Measurements from ENCODE around the gene FAM162B. TPM values are rescaled to one million over a fixed set of nuclear protein-coding genes. Genes with fewer than 3 reads are reported as not detected.

Gene FAM162B
- total RNA-seq, result 0.23 and 0.80 TPM in 2 replicates

DNA sequence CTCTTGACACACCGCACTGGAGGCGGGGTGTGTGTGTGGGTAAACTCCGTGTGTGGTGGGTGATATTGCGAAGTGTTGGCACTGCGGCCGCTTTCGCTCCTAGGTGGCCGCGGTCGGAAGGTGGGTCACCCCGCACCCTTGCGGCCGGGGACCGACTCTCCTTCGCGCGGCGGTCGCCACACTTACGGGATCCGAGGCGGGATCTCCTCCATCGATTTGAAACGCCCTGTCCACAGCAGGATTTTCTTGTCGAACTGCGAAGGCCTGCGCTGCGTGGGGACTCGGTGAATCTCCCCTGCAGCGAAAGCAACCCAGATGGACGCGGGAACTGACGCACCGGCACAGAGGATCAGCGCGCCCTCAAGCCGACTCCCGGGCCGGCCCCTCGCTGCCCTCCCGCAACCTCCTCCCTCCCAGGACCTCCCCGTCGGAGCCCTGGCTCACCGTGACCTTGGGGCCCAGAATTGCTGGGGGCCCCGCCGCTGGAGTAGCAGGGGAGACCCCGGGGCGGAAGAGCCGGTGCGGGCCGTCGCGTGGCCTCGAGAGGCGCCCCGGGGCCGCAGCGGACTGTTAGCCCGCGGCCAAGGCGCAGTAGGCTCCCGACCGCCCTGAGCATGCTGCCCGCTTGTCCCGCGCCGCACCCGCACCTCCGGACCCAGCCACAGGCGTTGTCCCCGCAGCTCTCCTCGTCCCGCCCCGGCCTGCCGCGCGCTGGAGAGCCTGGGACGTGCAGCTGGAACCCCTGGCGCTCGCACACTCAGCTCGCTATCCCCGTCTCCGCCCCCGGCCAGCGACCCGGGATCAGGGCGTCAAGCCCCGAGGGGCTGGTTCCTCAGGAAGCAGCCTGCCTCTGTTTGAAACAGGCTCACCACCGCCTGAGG is at the start of gene FAM162B:
FAM162B (minus strand) TSS at position 759 of the 881 bp plus-strand sequence; CDS start at position 616, 143 bp downstream.
- DNase-seq (ENCODE audit: low read depth), result no peak

DNA sequence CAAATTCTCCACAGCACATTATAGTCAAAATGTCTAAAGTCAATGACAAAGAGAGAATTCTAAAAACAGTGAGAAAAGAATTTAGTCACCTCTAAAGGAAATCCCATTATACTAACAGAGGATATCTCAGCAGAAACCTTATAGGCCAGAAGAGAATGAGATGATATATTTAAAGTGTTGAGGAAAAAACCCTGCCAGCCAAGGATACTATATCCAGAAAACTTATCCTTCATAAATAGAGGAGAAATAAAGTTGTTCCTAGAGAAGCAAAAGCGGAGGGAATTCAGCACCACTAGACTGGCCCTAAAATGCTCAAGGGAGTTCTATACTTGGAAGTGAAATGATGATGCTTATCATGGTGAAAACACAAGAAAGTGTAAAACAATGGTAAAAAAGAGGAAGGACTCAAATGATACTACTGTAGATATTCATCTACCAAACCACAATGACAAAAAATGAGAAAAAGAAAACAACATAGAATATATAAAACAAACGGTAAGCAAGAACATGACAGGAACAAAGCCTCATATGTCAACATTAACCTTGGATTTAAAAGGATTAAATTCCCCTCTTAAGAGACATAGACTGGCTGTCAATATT is 46.6 kb upstream of the FAM162B start:
- DNase-seq (ENCODE audit: low read depth), result no peak
- TF ChIP-seq, protein P1, sequence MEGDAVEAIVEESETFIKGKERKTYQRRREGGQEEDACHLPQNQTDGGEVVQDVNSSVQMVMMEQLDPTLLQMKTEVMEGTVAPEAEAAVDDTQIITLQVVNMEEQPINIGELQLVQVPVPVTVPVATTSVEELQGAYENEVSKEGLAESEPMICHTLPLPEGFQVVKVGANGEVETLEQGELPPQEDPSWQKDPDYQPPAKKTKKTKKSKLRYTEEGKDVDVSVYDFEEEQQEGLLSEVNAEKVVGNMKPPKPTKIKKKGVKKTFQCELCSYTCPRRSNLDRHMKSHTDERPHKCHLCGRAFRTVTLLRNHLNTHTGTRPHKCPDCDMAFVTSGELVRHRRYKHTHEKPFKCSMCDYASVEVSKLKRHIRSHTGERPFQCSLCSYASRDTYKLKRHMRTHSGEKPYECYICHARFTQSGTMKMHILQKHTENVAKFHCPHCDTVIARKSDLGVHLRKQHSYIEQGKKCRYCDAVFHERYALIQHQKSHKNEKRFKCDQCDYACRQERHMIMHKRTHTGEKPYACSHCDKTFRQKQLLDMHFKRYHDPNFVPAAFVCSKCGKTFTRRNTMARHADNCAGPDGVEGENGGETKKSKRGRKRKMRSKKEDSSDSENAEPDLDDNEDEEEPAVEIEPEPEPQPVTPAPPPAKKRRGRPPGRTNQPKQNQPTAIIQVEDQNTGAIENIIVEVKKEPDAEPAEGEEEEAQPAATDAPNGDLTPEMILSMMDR (conservative IDR thresholded peaks at IDR 0.05; ENCODE audit: low read depth, low read length), result no peak
- H3K4me3 ChIP-seq (ENCODE audit: low read depth, low read length), result no peak overlapping the region

More for the DNA sequence above, at the start of gene FAM162B:
- H3K4me3 ChIP-seq (ENCODE audit: low read depth, low read length), result peak within 1 kb of the TSS; percentile 35
- TF ChIP-seq, protein P1 (conservative IDR thresholded peaks at IDR 0.05; ENCODE audit: low read depth, low read length), result no peak

DNA sequence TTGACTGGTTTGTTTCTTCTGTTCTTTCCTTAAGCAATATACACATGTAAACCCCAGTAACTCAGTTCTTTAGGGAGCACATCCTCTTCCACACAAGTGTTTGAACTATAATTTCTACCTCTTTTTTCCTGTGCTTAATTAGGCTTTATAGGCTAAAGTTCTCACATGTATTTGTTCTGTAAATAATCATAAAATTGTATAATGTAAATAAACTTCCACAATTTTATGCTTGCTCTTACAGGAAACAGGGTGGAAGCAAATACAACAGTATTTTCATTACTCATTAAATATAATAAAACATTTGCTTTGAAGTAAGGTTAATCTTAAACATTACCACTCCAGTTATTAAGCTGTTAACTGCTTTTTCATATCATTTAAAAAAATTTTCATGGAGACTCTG is 36.5 kb upstream of the FAM162B start:
- TF ChIP-seq, protein P1 (conservative IDR thresholded peaks at IDR 0.05; ENCODE audit: low read depth, low read length), result no peak
- no peak for DNase-seq (ENCODE audit: low read depth)
- no peak overlapping the region for H3K4me3 ChIP-seq (ENCODE audit: low read depth, low read length)

DNA sequence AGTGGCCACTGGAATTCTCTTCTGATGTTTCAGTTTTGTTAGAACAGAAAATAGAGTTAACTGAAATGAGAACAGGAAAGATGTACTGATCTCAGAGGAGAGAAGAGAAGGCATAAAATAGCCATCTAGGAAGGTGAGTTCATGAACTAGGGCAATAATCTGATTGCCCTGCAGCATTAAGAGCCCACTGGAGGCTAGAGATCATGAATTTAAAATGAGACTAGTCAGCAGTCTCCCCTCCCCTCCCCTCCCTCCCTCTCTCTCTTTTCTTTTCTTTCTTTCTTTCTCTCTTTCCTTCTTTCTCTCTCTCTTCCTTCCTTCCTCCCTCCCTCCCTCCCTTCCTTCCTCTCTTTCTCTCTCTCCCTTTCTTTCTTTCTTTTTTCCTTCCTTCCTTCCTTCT is 34.4 kb upstream of the FAM162B start:
- no peak overlapping the region for H3K4me3 ChIP-seq (ENCODE audit: low read depth, low read length)
- TF ChIP-seq, protein P1 (conservative IDR thresholded peaks at IDR 0.05; ENCODE audit: low read depth, low read length), result no peak
- no peak for DNase-seq (ENCODE audit: low read depth)

DNA sequence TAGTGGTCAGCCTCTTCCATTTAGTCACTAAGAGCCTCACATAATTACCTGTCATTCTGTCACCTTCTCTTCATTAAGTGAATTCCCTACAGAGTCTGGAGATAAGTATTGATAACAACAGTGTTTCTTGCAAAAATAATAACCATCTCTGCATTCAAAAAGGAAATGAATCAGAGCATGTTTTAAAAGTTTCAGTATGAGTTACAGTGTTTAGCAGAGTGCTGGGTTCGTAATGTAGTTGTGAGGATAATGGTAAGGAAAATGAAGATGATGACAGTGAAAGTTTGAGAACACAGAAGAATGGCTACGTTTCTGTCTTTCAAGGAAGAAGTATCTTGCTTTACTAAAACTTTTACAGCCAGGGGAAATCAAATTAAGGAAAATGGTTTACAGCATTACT is 32.1 kb upstream of the FAM162B start:
- no peak overlapping the region for H3K4me3 ChIP-seq (ENCODE audit: low read depth, low read length)
- TF ChIP-seq, protein P1 (conservative IDR thresholded peaks at IDR 0.05; ENCODE audit: low read depth, low read length), result no peak

DNA sequence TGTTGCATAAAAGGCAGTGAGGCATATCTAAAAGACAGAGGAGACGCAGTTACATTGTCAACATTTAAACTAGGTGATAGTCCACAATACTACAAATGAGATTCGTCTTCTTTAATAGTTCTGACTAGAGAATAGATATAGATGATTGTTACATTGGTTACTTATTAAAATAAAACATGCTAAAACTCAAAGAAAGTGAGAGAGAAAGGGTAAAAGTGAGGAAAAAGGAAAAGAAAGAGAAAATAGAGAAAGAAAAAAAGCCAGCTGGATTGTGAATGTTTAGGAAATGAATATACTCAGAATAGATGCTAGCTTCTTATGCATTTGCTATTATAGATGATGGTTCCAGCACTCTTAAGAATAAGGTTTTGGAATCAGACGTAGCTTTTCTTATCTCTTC is 27.7 kb upstream of the FAM162B start:
- TF ChIP-seq, protein P1 (conservative IDR thresholded peaks at IDR 0.05; ENCODE audit: low read depth, low read length), result no peak
- no peak overlapping the region for H3K4me3 ChIP-seq (ENCODE audit: low read depth, low read length)
- no peak for DNase-seq (ENCODE audit: low read depth)

More for the DNA sequence above, 32.1 kb upstream of the FAM162B start:
- DNase-seq (ENCODE audit: low read depth), result no peak
